Right atrium auricular region (tissue), 2 donors: ENCODE measurements around the gene SP140L. TPM values are rescaled to one million over a fixed set of nuclear protein-coding genes. Genes with fewer than 3 reads are reported as not detected.
"Not testable (repeated sequence)": the region's sequence is repeated elsewhere in the genome, so short reads cannot be mapped to it uniquely, and the experiment has no call there.

ENCODE experiments used
- DNase-seq: peaks from one replicate; pipeline ENCODE4 v3.0.0-alpha.2; 2019; ENCODE audit warnings: low spot score
- H3K27ac ChIP-seq, 2 donors: fragments of 200-600 bp; sonication (generic); 1 replicate in 1 of 2; 2 replicates in 1 of 2; pipeline ENCODE4 v1.5.1; 2016 to 2019
- H3K27me3 ChIP-seq, 2 donors: fragments of 200-600 bp; sonication (generic); one replicate each; pipeline versions ENCODE4 v1.5.1 to v1.6.0; 2017 to 2019
- H3K36me3 ChIP-seq: fragments of 200-600 bp; sonication (generic); one replicate; pipeline ENCODE4 v1.5.1; 2016
- H3K4me1 ChIP-seq, 2 donors: fragments of 200-600 bp; sonication (generic); one replicate each; pipeline versions ENCODE4 v1.5.1 to v1.6.0; 2017 to 2019
- H3K4me3 ChIP-seq, 2 donors: fragments of 200-600 bp; sonication (generic); 1 replicate in 1 of 2; 2 replicates in 1 of 2; pipeline ENCODE4 v1.5.1; 2017 to 2019; ENCODE audit warnings: mild to moderate bottlenecking in 1 of 2, moderate library complexity in 1 of 2
- H3K9me3 ChIP-seq, 2 donors: fragments of 200-600 bp; sonication (generic); one replicate each; pipeline ENCODE4 v1.5.1; 2019
- total RNA-seq, 2 donors: library from RNA; depleted of rRNA; stranded (reverse); fragments of >200 nt; gene quantifications; one replicate each; pipeline ENCODE4 v1.1.0, GENCODE V29; 2016
- TF ChIP-seq, protein P1 (sequence below), 2 donors: fragments of 200-600 bp; sonication (generic); IDR thresholded peaks; one replicate each; pipeline ENCODE4 v1.5.1; 2019; ENCODE audit warnings: antibody characterized with exemption in 2 of 2

The SP140L gene
- total RNA-seq, 2 donors from 2014 or later = 3.0 to 3.2 TPM

DNA sequence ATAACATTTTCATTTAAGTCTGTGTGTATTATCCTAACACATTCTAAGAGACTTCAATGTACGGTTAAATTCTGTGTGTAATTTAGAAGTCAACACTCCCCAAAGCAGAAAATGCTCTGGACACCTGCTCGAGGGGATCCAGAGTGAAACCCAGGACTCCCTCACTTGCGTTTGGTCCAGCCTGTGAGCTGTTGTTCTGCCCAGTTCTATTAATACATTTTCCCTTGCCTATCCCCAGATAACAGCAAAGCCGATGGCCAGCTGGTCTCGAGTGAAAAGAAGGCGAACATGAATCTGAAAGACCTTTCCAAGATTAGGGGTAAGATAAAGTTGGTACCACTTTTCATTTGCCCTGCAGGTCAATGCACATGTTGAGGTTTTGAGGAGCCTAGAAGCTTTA lies 58.0 kb downstream of the SP140L start:
- Histone ChIP-seq H3K9me3 (no peaks in the 10 kb centered on the region), H3K27ac (no peak overlapping the region), H3K4me1 (no peaks in the 10 kb centered on the region), H3K4me3 (no peak overlapping the region), H3K36me3 (peaks cover 5% of the 10 kb centered on the region), H3K27me3 (no peaks in the 10 kb centered on the region)
- TF ChIP-seq, protein P1, sequence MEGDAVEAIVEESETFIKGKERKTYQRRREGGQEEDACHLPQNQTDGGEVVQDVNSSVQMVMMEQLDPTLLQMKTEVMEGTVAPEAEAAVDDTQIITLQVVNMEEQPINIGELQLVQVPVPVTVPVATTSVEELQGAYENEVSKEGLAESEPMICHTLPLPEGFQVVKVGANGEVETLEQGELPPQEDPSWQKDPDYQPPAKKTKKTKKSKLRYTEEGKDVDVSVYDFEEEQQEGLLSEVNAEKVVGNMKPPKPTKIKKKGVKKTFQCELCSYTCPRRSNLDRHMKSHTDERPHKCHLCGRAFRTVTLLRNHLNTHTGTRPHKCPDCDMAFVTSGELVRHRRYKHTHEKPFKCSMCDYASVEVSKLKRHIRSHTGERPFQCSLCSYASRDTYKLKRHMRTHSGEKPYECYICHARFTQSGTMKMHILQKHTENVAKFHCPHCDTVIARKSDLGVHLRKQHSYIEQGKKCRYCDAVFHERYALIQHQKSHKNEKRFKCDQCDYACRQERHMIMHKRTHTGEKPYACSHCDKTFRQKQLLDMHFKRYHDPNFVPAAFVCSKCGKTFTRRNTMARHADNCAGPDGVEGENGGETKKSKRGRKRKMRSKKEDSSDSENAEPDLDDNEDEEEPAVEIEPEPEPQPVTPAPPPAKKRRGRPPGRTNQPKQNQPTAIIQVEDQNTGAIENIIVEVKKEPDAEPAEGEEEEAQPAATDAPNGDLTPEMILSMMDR (IDR thresholded peaks at IDR 0.05) = no peak
- no peak for DNase-seq

DNA sequence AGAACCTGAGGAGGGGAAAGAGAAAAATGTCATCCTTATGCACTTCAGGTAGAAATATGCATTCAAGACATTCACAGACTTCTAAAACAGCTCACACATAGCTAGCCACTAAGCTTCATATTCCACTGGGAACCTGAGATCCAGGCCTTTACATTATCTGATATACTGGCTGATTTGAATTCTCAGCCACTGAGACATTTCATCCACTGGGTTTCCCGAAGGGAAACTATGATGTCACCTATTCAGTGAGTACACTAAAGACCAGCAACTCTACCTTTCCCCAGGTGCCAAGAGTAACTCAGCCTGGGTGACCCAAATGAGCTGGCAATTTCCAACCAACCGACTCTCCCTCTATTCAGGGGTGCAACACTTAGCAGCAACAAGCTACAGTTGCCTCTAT lies 67.3 kb downstream of the SP140L start:
- H3K4me3 ChIP-seq = no peak overlapping the region
- DNase-seq = no peak
- peaks cover 0 to 9% of the 10 kb centered on the region in 2 donors for H3K9me3 ChIP-seq
- no peak overlapping the region for H3K27ac ChIP-seq
- no peaks in the 10 kb centered on the region for H3K4me1 ChIP-seq
- TF ChIP-seq, protein P1 (IDR thresholded peaks at IDR 0.05) = no peak
- H3K27me3 ChIP-seq = no peaks in the 10 kb centered on the region
- peaks cover 7% of the 10 kb centered on the region for H3K36me3 ChIP-seq

DNA sequence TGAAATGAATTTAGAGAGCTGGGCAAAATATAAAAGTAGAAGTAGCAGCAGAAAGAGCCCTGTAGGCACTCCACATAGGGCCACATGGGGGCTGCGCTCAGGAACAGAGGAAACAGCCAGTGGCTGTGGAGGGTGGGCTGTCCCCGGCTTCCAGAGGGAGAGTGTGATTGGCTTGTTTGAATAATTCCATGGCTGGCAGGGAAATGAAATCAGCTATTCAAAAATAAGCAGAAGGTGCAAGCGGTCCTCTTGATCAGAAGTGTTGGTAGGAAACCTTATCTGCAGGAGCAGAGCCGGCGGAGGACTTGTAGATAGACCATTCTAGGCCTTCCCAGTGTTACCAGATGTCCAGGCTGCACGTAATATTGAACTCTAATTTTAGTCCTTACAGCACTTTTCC lies 71.7 kb downstream of the SP140L start:
- not testable (repeated sequence) for H3K27me3 ChIP-seq, H3K9me3 ChIP-seq, H3K4me3 ChIP-seq, H3K4me1 ChIP-seq, DNase-seq
- Histone ChIP-seq H3K36me3 (peaks cover 12% of the 10 kb centered on the region), H3K27ac (peak overlapping the region in 1 of 2 donors; percentile 71)

DNA sequence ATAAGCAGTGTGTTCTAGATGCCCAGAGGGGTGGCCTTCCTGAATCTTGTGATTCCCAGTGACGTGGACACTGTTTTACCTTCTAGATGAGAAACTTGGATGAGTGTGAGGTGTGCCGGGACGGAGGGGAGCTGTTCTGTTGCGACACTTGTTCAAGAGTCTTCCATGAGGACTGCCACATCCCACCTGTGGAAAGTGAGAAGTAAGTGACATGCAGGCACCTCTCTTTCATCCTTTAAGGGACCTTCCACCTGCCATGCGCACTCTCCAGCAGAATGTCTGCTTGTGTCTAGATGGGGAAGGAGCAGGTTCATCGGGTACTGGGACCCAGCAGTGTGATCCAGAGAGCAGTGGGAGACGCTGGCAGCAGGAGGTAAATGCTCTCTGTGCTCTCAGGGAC lies 73.0 kb downstream of the SP140L start:
- Histone ChIP-seq H3K27me3 (no peaks in the 10 kb centered on the region), H3K4me3 (no peak overlapping the region), H3K36me3 (peaks cover 5% of the 10 kb centered on the region), H3K4me1 (no peaks in the 10 kb centered on the region), H3K27ac (no peak overlapping the region), H3K9me3 (peaks cover 0 to 9% of the 10 kb centered on the region in 2 donors)
- no peak for DNase-seq
- TF ChIP-seq, protein P1 (IDR thresholded peaks at IDR 0.05) = no peak

DNA sequence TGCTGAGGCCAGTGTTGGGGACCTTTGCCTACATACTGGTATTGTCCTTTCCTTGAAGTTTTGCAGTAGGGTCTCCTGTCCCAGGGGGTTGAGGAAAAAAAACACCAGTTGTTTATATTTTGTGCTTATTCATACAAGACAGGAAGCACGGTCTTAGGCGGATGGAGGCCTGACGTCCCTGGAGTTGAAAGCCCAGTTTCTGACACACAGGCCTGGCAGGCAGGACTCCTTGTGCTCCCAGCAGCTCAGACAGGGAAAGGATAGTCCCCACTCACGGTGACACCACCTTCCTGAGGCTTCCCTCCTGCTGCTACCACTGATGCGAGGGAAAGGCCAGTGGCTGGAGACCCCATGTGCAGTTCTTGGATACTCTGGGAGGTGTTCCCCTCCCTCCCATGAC lies 73.5 kb downstream of the SP140L start:
- DNase-seq = no peak
- Histone ChIP-seq H3K27me3 (no peaks in the 10 kb centered on the region), H3K27ac (no peak overlapping the region), H3K9me3 (peaks cover 0 to 9% of the 10 kb centered on the region in 2 donors), H3K4me3 (no peak overlapping the region), H3K36me3 (peaks cover 5% of the 10 kb centered on the region), H3K4me1 (no peaks in the 10 kb centered on the region)
- TF ChIP-seq, protein P1 (IDR thresholded peaks at IDR 0.05) = no peak

DNA sequence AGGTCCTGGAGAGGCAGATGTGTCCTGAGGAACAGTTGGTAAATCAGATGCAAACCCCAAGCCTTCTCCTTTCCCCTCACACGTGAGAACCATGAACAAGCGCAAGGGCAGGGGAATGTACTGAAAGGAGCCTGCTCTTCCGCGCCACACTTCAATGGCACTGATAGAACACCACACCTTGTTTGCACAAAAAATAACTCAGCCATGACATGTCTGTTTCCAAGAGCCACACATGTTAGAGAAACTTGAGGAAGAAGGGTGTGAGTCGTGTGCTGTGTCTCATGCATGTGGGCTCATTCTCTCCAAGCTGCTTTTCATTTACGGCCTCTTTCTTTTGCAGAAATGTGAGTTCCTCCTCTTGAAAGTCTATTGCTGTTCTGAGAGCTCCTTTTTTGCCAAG lies 74.0 kb downstream of the SP140L start:
- not testable (repeated sequence) for H3K27ac ChIP-seq, H3K4me1 ChIP-seq, H3K9me3 ChIP-seq, H3K36me3 ChIP-seq, DNase-seq, H3K27me3 ChIP-seq, H3K4me3 ChIP-seq

DNA sequence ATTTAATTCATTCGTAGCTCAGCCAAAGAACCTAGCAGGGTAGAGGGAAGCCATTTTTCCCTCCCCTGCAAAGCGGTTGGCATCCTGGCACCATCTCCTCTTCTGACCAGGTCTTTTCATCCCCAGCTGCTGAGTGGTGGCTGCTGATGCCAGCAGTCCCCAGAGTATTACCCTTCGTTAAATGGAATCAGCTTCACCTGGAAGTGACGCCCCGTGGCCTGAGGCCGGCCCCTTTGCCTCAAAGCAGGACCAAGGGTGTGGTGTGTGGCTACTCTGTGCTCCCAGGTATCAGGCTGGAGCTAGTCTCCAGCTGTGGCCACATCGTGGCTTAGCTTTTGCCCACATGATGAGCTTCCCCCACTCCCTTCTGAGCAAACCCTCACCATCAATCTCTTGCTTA lies 76.8 kb downstream of the SP140L start:
- TF ChIP-seq, protein P1 (IDR thresholded peaks at IDR 0.05) = no peak
- DNase-seq = no peak
- Histone ChIP-seq H3K36me3 (peaks cover 5% of the 10 kb centered on the region), H3K27me3 (no peaks in the 10 kb centered on the region), H3K4me3 (no peak overlapping the region), H3K9me3 (no peaks in the 10 kb centered on the region), H3K27ac (no peak overlapping the region), H3K4me1 (peaks cover 0 to 11% of the 10 kb centered on the region in 2 donors)
